ENCODE results near the gene MITF.

The MITF gene

DNA sequence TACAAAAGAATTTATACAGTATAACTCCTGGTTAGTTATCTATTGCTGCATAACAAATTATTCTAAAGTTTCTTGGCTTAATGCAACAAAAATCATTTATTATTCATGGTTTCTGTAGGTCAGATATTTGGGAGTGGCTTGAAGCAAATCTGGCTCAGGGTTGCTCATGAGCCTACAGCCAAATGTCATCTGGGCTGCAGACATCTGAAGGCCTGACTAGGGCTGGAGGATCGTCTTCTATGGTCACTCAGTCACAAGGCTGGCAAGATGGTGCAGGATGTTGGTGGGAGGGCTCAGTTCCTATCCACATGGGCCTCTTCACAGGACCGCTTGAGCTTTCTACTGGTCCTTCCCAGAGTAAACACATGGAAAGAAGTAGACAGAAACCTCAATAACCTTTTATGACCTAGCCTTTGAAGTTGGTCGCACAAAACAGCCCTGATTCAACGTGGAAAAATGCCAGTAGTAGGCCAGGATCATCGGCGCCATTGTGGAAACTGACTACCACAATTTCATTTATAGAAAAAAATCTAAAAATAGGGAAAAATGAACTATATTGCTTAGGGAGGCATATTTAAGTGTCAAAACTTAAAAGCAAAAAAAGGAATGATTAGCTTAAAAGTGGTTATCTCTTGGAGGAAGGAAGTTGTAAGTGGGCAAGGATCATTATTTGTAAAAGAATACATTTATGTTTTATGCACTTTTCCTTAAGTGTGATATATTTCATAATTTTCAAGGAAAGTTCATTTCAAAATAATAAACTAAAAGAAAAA, 9.9 kb upstream of the MITF start:
- no peak for DNase-seq (ENCODE audit: low read depth in 2 of 2)

- DNase-seq (ENCODE audit: low read depth in 2 of 2), result no peak
Observed at GRCh38 chr3:69731080-69731479, 8.2 kb upstream of the MITF start.

- DNase-seq (ENCODE audit: low read depth in 2 of 2), result no peak
Observed at GRCh38 chr3:69735893-69736292, 3.4 kb upstream of the MITF start.

GRCh38 chr3:69737392-69737791, 1.9 kb upstream of the MITF start:
- no peak for DNase-seq (ENCODE audit: low read depth in 2 of 2)

- DNase-seq (ENCODE audit: low read depth in 2 of 2), result no peak
Observed at GRCh38 chr3:69738315-69738714, 949 bp upstream of the MITF start.

DNA sequence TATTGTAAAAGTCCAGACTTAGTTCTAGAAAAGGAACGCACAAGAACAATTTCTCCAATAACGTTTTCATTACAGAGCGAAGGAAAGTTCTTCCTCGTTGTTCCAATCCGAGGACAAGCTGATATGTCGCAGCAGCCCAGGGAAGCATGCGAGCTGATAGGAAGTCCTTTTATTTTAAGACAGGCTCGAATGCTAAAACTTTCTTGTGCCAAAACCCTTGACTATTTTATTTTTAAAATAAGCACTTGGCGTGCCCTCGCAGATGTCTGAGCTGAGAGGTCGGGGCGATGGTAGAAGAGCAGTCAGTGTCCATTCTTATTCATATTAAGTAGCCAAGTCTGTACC, 433 bp upstream of the MITF start:
- DNase-seq (ENCODE audit: low read depth in 2 of 2), result no peak

DNA sequence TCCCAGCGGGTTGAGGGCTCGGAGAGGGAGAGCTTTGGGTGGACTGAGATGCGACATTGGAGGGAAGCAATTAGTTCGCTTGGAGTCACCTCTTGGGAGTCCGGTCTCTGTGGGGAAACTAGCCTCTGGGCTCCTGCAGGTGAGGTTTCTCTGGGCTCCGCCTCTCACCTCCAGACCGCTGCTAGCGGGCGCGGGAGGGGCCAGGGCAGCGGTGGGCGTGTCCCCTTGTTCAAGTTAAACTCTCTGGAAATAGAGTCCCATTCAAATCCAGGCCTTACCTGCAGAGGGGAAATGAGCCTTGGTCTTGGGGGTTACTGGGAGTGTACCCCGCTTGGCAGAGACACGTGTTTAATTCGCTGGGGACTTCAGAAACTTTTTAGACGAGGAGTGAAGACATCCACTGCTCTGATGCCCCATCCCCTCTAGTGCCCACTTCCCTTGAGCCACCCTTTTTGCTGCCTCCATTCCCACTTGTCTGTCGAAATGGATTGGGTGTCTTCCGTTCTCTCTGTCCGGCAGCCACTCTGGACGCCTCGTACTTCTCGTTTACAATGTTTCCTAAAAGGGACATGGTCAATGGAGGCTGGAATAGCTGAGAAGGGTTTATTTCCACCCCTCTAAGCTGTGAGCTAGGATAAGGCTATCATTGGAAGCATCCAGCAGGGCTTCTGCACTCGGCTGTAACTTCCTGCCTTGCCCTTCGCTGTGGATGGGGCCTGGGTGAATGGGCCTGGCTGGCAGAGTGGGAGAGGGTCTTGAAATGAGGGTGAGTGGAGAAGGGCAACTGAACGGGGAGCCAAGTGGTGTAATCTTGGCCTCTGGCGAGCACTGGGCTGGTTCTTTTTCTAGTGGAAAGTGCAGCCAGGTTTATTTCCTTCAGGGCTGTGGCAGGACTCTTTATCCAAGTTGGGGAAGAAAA, 1.1 kb downstream of the MITF start:
- no peak for DNase-seq (ENCODE audit: low read depth in 2 of 2)

DNA sequence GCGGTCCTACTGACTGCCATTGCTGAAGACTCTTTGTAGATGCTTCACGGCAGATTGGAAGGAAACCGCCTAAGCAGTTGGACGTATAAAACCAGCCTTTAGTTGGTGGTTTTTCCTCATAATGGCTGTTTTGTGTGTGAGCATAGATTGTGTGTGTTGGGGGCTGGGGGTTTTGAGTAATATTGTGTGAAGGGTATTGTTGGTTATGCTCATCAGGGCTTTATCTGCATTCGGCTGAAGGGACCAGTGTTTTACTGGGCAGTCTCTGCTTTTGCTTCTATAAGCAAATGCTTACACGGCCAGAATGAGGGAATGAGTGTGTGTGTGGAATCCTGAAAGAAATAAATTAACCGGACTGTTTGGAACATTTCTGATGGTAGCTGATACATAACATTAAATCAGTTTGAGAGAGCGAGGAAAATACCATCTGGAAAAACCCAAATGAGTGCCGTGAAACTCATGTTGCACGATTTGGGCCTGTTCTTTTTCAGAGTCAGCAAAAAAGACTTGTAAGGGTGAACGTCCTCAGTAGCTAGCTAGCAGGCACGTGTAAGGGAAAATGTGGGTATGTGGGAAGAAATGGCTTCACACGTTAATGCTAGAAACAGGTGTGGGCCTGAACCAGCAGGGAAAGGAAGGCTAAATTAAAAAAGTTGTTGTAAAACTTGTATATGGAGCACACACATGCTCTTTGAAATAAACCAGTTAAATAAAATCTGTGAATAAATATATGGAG, 1.9 kb downstream of the MITF start:
- DNase-seq (ENCODE audit: low read depth in 2 of 2), result no peak

DNA sequence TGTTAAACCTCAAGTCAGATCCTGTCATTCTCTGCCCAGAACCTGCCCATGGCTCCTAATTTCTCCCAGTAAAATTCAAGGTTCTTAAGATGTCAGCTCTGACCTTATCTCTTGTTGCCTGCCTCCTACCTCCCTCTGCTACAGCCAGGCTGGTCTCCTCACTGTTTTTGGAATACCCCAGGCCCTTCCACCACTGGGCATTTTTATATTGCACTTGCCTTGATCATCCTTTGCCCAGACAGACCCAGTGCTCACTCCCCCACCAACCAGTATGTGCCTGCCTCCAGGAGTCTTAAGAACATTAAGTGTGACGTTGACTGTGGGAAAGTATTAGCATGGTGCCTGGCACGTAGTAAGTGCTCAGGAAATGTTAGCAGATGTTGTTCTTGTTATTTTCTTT, 3.1 kb downstream of the MITF start:
- DNase-seq (ENCODE audit: low read depth in 2 of 2), result no peak

DNA sequence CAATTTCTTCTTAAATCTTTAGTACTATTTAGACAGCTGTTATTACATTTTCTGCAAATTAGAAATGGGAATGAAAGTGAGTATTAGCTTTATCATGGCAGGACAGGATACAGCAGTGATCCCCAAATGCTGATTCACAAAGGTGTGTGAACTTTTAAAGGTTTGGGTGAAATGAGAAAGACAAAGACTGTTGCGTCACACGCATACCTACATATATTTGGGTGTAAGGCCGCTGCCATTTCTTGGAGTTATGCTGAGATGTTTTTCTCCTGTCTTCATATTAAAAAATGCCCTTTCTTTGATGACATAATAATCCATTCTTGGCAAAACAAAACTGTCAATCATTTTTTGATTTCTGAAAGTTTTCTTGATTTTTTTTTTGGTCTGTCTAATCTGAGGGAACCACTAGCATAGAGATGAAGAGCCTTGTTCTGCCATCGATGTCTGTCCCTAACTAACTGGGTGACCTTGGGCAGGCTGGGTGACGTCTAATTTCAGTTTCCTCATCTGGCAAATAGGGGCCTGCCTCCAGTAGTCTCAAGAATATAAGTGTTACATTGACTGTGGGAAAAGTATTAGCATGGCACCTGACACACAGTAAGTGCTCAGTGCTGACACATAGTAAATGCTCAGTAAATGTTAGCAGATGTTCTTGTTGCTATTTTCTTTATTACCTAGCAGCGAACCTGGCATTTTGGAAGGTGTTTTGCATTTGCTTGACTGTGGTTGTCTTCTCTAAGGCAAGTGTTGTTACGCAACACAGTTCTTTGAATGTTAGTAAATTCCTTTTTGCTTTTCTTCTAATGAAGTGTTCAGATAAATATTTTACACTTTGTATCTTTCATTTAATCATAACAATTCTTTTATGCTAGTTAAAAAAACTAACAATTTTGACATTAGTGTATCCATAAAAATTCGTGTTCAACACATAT, 5.0 kb downstream of the MITF start:
- DNase-seq (ENCODE audit: low read depth in 2 of 2), result no peak

DNA sequence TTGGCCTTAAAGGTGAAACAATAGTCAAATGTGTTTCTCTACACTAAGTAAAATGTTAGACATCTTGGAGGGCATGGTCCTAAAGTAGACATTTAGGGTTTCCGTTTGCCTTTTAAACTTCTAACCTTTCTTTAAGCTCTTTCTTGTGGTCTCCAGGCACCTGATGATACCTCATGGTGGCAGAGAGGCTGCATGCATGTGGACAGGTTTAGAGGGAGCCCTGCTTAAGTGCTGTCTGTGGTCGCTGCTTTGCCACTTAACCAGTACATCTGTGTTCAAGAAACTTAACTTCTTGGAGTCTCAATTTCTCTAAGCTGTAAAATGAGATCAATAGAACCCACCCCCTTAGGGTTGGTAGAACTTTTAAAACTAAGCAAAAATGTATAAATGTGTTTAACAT, 6.2 kb downstream of the MITF start:
- no peak for DNase-seq (ENCODE audit: low read depth in 2 of 2)

DNA sequence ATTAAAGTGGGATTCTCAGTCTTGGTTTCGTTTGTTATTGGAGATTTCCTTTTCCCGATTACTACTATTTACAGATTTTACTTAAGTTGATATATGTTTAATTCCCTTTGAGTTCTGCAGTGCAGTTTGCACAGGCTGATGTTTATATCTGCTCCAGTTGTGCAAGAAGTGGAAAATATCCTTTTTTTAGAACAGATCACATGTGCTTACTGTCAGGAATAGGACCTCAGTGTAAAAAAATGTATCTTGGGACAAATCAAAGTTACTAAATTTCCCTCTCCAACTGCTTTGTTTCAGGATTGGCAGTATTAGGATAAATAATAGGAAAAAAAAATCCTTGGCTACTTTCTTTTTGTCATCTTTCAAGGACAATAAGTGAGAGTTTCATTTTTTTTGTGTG, 6.9 kb downstream of the MITF start:
- no peak for DNase-seq (ENCODE audit: low read depth in 2 of 2)

GRCh38 chr3:69747511-69748258, 8.4 kb downstream of the MITF start:
- no peak for DNase-seq (ENCODE audit: low read depth in 2 of 2)

GRCh38 chr3:69748503-69748902, 9.2 kb downstream of the MITF start:
- no peak for DNase-seq (ENCODE audit: low read depth in 2 of 2)

- DNase-seq (ENCODE audit: low read depth in 2 of 2), result no peak
Observed at GRCh38 chr3:69749461-69749860, 10.2 kb downstream of the MITF start.

GRCh38 chr3:69750549-69750948, 11.3 kb downstream of the MITF start:
- no peak for DNase-seq (ENCODE audit: low read depth in 2 of 2)

DNA sequence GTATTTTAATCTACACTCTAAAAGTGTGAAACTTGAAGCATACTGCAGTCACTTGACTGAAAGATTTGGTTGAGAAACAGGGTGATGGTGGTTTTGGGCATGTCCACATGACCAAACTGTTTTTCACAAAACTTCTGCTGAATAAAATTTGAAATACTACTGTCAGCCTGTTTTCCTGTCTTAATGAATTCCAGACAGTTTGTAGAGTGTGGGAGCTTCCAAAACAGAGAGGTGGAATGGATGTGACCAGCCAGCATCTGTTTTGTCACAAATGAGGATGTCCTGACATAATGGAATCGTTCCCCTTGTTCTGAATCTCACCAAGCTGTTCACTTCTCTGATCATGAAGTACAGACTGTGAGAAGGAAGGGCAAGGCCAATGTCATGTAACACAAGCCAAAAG, 11.8 kb downstream of the MITF start:
- no peak for DNase-seq (ENCODE audit: low read depth in 2 of 2)

- DNase-seq (ENCODE audit: low read depth in 2 of 2), result no peak
Observed at GRCh38 chr3:69752241-69752640, 13.0 kb downstream of the MITF start.

- no peak for DNase-seq (ENCODE audit: low read depth in 2 of 2)
Observed at GRCh38 chr3:69753179-69753775, 14.0 kb downstream of the MITF start.

GRCh38 chr3:69755795-69756194, 16.5 kb downstream of the MITF start:
- no peak for DNase-seq (ENCODE audit: low read depth in 2 of 2)
